ENCODE data around the gene GJA4. TPM values are rescaled to one million over a fixed set of nuclear protein-coding genes. Genes with fewer than 3 reads are reported as not detected.

Gene GJA4
- polyA plus RNA-seq, 1 donor from 2014 or later = not detected

DNA sequence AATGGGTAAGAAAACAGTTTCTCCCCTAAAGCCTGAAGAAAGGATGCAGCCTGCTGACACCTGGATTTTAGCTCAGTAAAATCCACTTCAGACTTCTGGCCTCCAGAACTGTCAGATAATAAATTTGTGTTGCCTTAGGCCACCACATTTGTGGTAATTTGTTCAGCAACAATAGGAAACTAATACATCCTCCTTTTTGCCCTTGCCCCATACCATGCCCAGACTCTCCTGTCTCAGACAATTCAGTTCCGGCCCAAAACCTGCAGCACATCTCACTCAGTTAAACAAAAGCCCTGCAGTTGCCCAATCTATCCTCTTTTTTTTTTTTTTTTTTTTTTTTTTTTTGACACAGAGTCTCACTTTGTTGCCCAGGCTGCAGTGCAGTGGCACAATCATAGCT, 40.9 kb downstream of the GJA4 start:
- TF ChIP-seq EZH2 (IDR thresholded peaks at IDR 0.05; ENCODE audit: borderline replicate concordance, insufficient read depth, low read length, poor library complexity, severe bottlenecking) (no peak), TAF1 (IDR thresholded peaks at IDR 0.05; ENCODE audit: low read depth) (no peak), MXI1 (conservative IDR thresholded peaks at IDR 0.05; ENCODE audit: poor library complexity, severe bottlenecking) (no peak), EP300 (conservative IDR thresholded peaks at IDR 0.05; ENCODE audit: poor library complexity, severe bottlenecking) (no peak), POLR2AphosphoS5 (IDR thresholded peaks at IDR 0.05) (no peak)
- TF ChIP-seq, protein P1, sequence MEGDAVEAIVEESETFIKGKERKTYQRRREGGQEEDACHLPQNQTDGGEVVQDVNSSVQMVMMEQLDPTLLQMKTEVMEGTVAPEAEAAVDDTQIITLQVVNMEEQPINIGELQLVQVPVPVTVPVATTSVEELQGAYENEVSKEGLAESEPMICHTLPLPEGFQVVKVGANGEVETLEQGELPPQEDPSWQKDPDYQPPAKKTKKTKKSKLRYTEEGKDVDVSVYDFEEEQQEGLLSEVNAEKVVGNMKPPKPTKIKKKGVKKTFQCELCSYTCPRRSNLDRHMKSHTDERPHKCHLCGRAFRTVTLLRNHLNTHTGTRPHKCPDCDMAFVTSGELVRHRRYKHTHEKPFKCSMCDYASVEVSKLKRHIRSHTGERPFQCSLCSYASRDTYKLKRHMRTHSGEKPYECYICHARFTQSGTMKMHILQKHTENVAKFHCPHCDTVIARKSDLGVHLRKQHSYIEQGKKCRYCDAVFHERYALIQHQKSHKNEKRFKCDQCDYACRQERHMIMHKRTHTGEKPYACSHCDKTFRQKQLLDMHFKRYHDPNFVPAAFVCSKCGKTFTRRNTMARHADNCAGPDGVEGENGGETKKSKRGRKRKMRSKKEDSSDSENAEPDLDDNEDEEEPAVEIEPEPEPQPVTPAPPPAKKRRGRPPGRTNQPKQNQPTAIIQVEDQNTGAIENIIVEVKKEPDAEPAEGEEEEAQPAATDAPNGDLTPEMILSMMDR (IDR thresholded peaks at IDR 0.05; ENCODE audit: poor library complexity, severe bottlenecking) = no peak
- TF ChIP-seq, protein P2, sequence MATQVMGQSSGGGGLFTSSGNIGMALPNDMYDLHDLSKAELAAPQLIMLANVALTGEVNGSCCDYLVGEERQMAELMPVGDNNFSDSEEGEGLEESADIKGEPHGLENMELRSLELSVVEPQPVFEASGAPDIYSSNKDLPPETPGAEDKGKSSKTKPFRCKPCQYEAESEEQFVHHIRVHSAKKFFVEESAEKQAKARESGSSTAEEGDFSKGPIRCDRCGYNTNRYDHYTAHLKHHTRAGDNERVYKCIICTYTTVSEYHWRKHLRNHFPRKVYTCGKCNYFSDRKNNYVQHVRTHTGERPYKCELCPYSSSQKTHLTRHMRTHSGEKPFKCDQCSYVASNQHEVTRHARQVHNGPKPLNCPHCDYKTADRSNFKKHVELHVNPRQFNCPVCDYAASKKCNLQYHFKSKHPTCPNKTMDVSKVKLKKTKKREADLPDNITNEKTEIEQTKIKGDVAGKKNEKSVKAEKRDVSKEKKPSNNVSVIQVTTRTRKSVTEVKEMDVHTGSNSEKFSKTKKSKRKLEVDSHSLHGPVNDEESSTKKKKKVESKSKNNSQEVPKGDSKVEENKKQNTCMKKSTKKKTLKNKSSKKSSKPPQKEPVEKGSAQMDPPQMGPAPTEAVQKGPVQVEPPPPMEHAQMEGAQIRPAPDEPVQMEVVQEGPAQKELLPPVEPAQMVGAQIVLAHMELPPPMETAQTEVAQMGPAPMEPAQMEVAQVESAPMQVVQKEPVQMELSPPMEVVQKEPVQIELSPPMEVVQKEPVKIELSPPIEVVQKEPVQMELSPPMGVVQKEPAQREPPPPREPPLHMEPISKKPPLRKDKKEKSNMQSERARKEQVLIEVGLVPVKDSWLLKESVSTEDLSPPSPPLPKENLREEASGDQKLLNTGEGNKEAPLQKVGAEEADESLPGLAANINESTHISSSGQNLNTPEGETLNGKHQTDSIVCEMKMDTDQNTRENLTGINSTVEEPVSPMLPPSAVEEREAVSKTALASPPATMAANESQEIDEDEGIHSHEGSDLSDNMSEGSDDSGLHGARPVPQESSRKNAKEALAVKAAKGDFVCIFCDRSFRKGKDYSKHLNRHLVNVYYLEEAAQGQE (IDR thresholded peaks at IDR 0.05; ENCODE audit: borderline replicate concordance) = no peak
- Histone ChIP-seq H2AFZ (ENCODE audit: low read depth, low read length) (no peak overlapping the region), H3K4me2 (ENCODE audit: low read length) (no peak overlapping the region), H3K36me3 (ENCODE audit: insufficient read depth, low read length) (no peaks in the 10 kb centered on the region), H3K9me3 (ENCODE audit: low read length) (no peaks in the 10 kb centered on the region), H3K27ac (ENCODE audit: low read length) (no peak overlapping the region), H3F3A (ENCODE audit: insufficient read depth, low read length, poor library complexity, severe bottlenecking) (no peaks in the 10 kb centered on the region), H4K20me1 (ENCODE audit: insufficient read depth) (no peaks in the 10 kb centered on the region), H3K79me2 (replicated peaks; ENCODE audit: insufficient read depth, low read length) (no peaks in the 10 kb centered on the region), H3K27me3 (ENCODE audit: insufficient read depth, low read depth, low read length) (no peaks in the 10 kb centered on the region), H3K9me2 (ENCODE audit: insufficient read depth, low read length) (no peaks in the 10 kb centered on the region), H3K9ac (ENCODE audit: low read length) (no peak overlapping the region), H3K4me3 (ENCODE audit: low read length) (no peak overlapping the region)

DNA sequence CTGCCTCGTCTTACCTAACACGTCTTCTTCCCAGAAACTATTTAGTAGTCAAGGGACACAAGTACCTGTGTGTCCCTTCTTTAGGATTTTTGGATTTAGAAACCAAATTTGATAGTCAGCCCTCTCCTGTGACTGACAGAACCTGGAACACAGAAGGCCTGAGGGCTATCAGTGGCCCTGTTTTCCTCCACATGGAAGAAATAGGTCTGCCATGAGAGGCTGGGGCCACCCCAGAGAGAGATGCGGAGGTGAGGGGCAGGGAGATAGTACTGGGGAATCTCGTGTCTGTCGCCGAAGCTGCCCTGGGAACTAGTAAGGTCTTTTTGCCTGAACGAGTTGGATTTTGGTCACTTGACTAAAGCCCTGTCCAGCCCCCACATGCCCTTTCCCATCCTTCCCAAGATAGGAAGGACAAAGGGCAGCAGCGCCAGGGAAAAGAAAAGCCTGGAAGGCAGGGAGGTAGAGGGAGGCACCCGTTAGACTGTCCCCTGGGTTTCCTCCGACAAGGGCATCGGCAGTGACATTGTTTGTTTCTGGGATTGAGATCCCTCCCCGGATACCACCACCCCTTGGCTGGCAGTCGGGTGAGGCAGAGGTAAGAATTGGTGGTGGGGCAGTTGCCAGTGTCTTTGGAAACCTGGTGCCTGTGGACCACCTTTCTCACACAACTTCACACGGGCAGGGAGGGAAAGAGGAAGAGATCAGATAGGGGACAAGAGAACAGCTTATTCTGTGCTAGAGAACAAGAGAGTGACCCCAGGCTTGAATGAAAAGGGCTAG, 46.9 kb downstream of the GJA4 start:
- H3K4me3 ChIP-seq (ENCODE audit: low read length) = no peak overlapping the region
- H3K27ac ChIP-seq (ENCODE audit: low read length) = no peak overlapping the region
- H3F3A ChIP-seq (ENCODE audit: insufficient read depth, low read length, poor library complexity, severe bottlenecking) = no peaks in the 10 kb centered on the region
- no peak overlapping the region for H3K4me2 ChIP-seq (ENCODE audit: low read length)
- no peaks in the 10 kb centered on the region for H3K9me2 ChIP-seq (ENCODE audit: insufficient read depth, low read length)
- H3K9ac ChIP-seq (ENCODE audit: low read length) = no peak overlapping the region
- no peaks in the 10 kb centered on the region for H3K27me3 ChIP-seq (ENCODE audit: insufficient read depth, low read depth, low read length)
- no peaks in the 10 kb centered on the region for H4K20me1 ChIP-seq (ENCODE audit: insufficient read depth)
- no peaks in the 10 kb centered on the region for H3K79me2 ChIP-seq (replicated peaks; ENCODE audit: insufficient read depth, low read length)
- no peaks in the 10 kb centered on the region for H3K36me3 ChIP-seq (ENCODE audit: insufficient read depth, low read length)
- no peak for TF ChIP-seq POLR2AphosphoS5 (IDR thresholded peaks at IDR 0.05)
- H3K9me3 ChIP-seq (ENCODE audit: low read length) = no peaks in the 10 kb centered on the region
- no peak overlapping the region for H2AFZ ChIP-seq (ENCODE audit: low read depth, low read length)

DNA sequence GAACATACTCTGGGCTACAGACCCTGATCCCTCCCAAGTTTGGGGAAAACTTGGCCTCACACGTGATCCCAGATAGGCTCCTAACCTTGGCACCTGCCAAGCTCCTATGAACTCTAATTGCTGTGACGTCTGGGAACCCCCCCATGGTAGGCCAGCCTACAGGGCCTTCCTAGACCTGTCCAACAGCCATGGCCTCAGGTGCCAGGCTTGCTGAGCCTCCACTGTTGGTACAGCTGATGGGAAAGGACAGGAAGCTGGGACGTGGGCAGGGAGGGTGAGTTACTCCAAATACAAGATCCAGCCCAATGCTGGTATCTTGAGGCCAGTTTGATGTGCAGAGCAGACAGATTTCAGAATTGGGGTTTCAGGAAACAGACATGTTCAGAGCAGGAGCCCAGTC, 47.6 kb downstream of the GJA4 start:
- Histone ChIP-seq H3K79me2 (replicated peaks; ENCODE audit: insufficient read depth, low read length) (no peaks in the 10 kb centered on the region), H3K9ac (ENCODE audit: low read length) (no peak overlapping the region), H2AFZ (ENCODE audit: low read depth, low read length) (no peak overlapping the region), H3F3A (ENCODE audit: insufficient read depth, low read length, poor library complexity, severe bottlenecking) (no peaks in the 10 kb centered on the region), H3K27me3 (ENCODE audit: insufficient read depth, low read depth, low read length) (no peaks in the 10 kb centered on the region), H4K20me1 (ENCODE audit: insufficient read depth) (no peaks in the 10 kb centered on the region), H3K9me2 (ENCODE audit: insufficient read depth, low read length) (no peaks in the 10 kb centered on the region), H3K4me3 (ENCODE audit: low read length) (no peak overlapping the region), H3K36me3 (ENCODE audit: insufficient read depth, low read length) (no peaks in the 10 kb centered on the region), H3K9me3 (ENCODE audit: low read length) (no peaks in the 10 kb centered on the region), H3K4me2 (ENCODE audit: low read length) (no peak overlapping the region), H3K27ac (ENCODE audit: low read length) (no peak overlapping the region)
- no peak for TF ChIP-seq TAF1 (IDR thresholded peaks at IDR 0.05; ENCODE audit: low read depth)
- TF ChIP-seq SMC3 (conservative IDR thresholded peaks at IDR 0.05; ENCODE audit: poor library complexity) = no peak
- no peak for TF ChIP-seq RAD21 (conservative IDR thresholded peaks at IDR 0.05)
- TF ChIP-seq POLR2AphosphoS5 (IDR thresholded peaks at IDR 0.05) = no peak
- TF ChIP-seq, protein P2 (IDR thresholded peaks at IDR 0.05; ENCODE audit: borderline replicate concordance) = no peak
- no peak for TF ChIP-seq EP300 (conservative IDR thresholded peaks at IDR 0.05; ENCODE audit: poor library complexity, severe bottlenecking)
- no peak for TF ChIP-seq MXI1 (conservative IDR thresholded peaks at IDR 0.05; ENCODE audit: poor library complexity, severe bottlenecking)
- TF ChIP-seq, protein P1 (IDR thresholded peaks at IDR 0.05; ENCODE audit: poor library complexity, severe bottlenecking) = no peak
- TF ChIP-seq EZH2 (IDR thresholded peaks at IDR 0.05; ENCODE audit: borderline replicate concordance, insufficient read depth, low read length, poor library complexity, severe bottlenecking) = no peak

Data from neural cell (in vitro differentiated cells).